PC-3 (cell line): ENCODE measurements around the gene ACSS2. TPM values are rescaled to one million over a fixed set of nuclear protein-coding genes. Genes with fewer than 3 reads are reported as not detected.
"Not testable (repeated sequence)": the region's sequence is repeated elsewhere in the genome, so short reads cannot be mapped to it uniquely, and the experiment has no call there.

Experiments
- ATAC-seq: fragments of 200-7000 bp; cut with Tn5 transposase; 2 replicates; pipeline ENCODE4 v1.9.1; 2020; ENCODE audit warnings: mild to moderate bottlenecking, moderate library complexity
- BruUV-seq: library from RNA; stranded (reverse); fragments of 400-500 nt; replicated peaks from 2 replicates; lab custom pipeline; 2021; lab: Mats Ljungman, UMichigan
- CTCF ChIA-PET: fragments of 300-600 bp; sonication (Branson Sonifier 250); formaldehyde crosslinking; loops from one replicate; lab custom pipeline; 2022; ENCODE audit warnings: antibody characterized with exemption; lab: Charles Lee
- POLR2A ChIA-PET: fragments of 300-600 bp; sonication (Branson Sonifier 250); formaldehyde crosslinking; loops from one replicate; lab custom pipeline; 2022; ENCODE audit warnings: antibody characterized with exemption; ENCODE audit not compliant: unreplicated experiment; lab: Charles Lee
- DNase-seq: peaks from one replicate; pipeline ENCODE4 v3.0.0-alpha.2; 2015
- H2AFZ ChIP-seq: fragments of 300-600 bp; sonication (generic); 2 replicates; pipeline ENCODE4 v1.6.0; 2016; ENCODE audit warnings: antibody characterized with exemption, low read length
- H3F3A ChIP-seq: fragments of 300-600 bp; sonication (generic); one replicate; pipeline ENCODE4 v1.6.0; 2017; ENCODE audit warnings: antibody characterized with exemption, low read length, control low read depth, mild to moderate bottlenecking; ENCODE audit not compliant: unreplicated experiment
- H3K27ac ChIP-seq: fragments of 300-600 bp; sonication (generic); 2 replicates; pipeline ENCODE4 v1.5.1; 2016; ENCODE audit warnings: mild to moderate bottlenecking, low read length
- H3K27me3 ChIP-seq: fragments of 300-600 bp; sonication (generic); 2 replicates; pipeline ENCODE4 v1.6.1; 2016; ENCODE audit warnings: low read length, mixed read lengths
- H3K36me3 ChIP-seq: fragments of 300-600 bp; sonication (generic); 2 replicates; pipeline ENCODE4 v1.6.1; 2016; ENCODE audit warnings: low read depth, mixed run types, low read length, mixed read lengths
- H3K4me1 ChIP-seq: fragments of 300-600 bp; sonication (generic); 2 replicates; pipeline ENCODE4 v1.5.1; 2016; ENCODE audit warnings: low read length; ENCODE audit not compliant: insufficient read depth
- H3K4me2 ChIP-seq: fragments of 300-600 bp; sonication (generic); 2 replicates; pipeline ENCODE4 v1.6.0; 2016; ENCODE audit warnings: low read length
- H3K4me3 ChIP-seq: fragments of 300-600 bp; sonication (generic); 2 replicates; pipeline ENCODE4 v1.5.1; 2016; ENCODE audit warnings: mild to moderate bottlenecking, low read length, mixed read lengths
- H3K79me2 ChIP-seq: fragments of 300-600 bp; sonication (generic); 2 replicates; pipeline ENCODE4 v1.6.1; 2017; ENCODE audit warnings: low read length, mixed read lengths
- H3K9ac ChIP-seq: fragments of 300-600 bp; sonication (generic); 2 replicates; pipeline ENCODE4 v1.6.0; 2016; ENCODE audit warnings: mild to moderate bottlenecking, low read length
- H3K9me2 ChIP-seq: fragments of 300-600 bp; sonication (generic); replicated peaks from 2 replicates; pipeline ENCODE4 v1.6.1; 2016; ENCODE audit warnings: mixed run types, low read length, mixed read lengths
- H3K9me3 ChIP-seq: fragments of 300-600 bp; sonication (generic); 2 replicates; pipeline ENCODE4 v1.6.1; 2016; ENCODE audit warnings: low read length, mixed read lengths
- H4K20me1 ChIP-seq: fragments of 300-600 bp; sonication (generic); 2 replicates; pipeline ENCODE4 v1.6.1; 2016; ENCODE audit warnings: low read length, mixed read lengths
- EZH2 ChIP-seq: fragments of 300-600 bp; sonication (generic); IDR thresholded peaks from one replicate; pipeline ENCODE4 v1.6.1; 2017; ENCODE audit warnings: antibody characterized with exemption, mild to moderate bottlenecking, low read length; ENCODE audit not compliant: unreplicated experiment
- EZH2phosphoT487 ChIP-seq: fragments of 300-600 bp; sonication (generic); IDR thresholded peaks from 2 replicates; pipeline ENCODE4 v1.6.1; 2018; ENCODE audit warnings: mild to moderate bottlenecking, antibody characterized with exemption, low read length, borderline replicate concordance
- intact Hi-C: fragments of 100-400 bp; cut with micrococcal nuclease; formaldehyde crosslinking; loops from 2 replicates; pipeline ENCODE4 v1.9.0; 2023
- total RNA-seq: library from RNA; depleted of rRNA; stranded (reverse); fragments of >200 nt; gene quantifications from 2 replicates; pipeline ENCODE4 v1.2.3, GENCODE V29; 2014
- TF ChIP-seq, protein P1 (sequence below): fragments of 300-600 bp; sonication (generic); conservative IDR thresholded peaks from 2 replicates; pipeline ENCODE4 v1.5.1; 2017; ENCODE audit warnings: antibody characterized with exemption, low read depth, mild to moderate bottlenecking, low read length

The ACSS2 gene
- total RNA-seq, 1 experiment from 2014 or later: 78.9 TPM

GRCh38 chr20:34898731-34899130 lies 22.3 kb downstream of the ACSS2 start:
- H2AFZ ChIP-seq, ATAC-seq, H3K9me3 ChIP-seq, H3K4me3 ChIP-seq, H4K20me1 ChIP-seq, H3K27ac ChIP-seq, intact Hi-C loops, H3K9ac ChIP-seq, H3K4me1 ChIP-seq, H3K9me2 ChIP-seq, H3K4me2 ChIP-seq, H3K27me3 ChIP-seq, CTCF ChIA-PET, H3K36me3 ChIP-seq, POLR2A ChIA-PET, H3F3A ChIP-seq, BruUV-seq, DNase-seq, H3K79me2 ChIP-seq: not testable (repeated sequence)

- Histone ChIP-seq H4K20me1 (no peaks in the 10 kb centered on the region), H3K9me3 (no peaks in the 10 kb centered on the region), H3K27me3 (no peaks in the 10 kb centered on the region), H3K79me2 (no peaks in the 10 kb centered on the region; the same call in 1 of the 2 replicates), H3K4me2 (no peak overlapping the region), H2AFZ (no peak overlapping the region), H3K36me3 (peaks cover 6% of the 10 kb centered on the region; the same call in 1 of the 2 replicates), H3K9me2 (no peaks in the 10 kb centered on the region), H3K4me3 (no peak overlapping the region), H3K9ac (no peak overlapping the region), H3F3A (peaks cover 6% of the 10 kb centered on the region), H3K4me1 (peaks cover 25% of the 10 kb centered on the region), H3K27ac (no peak overlapping the region)
- no peak for ATAC-seq
- ChIA-PET POLR2A (no interaction called here), CTCF (no interaction called here)
- no peak for DNase-seq
- no TSS peak for BruUV-seq
- intact Hi-C loops: no loop called here
- TF ChIP-seq EZH2phosphoT487 (no peak), EZH2 (no peak)
- TF ChIP-seq, protein P1, sequence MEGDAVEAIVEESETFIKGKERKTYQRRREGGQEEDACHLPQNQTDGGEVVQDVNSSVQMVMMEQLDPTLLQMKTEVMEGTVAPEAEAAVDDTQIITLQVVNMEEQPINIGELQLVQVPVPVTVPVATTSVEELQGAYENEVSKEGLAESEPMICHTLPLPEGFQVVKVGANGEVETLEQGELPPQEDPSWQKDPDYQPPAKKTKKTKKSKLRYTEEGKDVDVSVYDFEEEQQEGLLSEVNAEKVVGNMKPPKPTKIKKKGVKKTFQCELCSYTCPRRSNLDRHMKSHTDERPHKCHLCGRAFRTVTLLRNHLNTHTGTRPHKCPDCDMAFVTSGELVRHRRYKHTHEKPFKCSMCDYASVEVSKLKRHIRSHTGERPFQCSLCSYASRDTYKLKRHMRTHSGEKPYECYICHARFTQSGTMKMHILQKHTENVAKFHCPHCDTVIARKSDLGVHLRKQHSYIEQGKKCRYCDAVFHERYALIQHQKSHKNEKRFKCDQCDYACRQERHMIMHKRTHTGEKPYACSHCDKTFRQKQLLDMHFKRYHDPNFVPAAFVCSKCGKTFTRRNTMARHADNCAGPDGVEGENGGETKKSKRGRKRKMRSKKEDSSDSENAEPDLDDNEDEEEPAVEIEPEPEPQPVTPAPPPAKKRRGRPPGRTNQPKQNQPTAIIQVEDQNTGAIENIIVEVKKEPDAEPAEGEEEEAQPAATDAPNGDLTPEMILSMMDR: no peak
Measured at GRCh38 chr20:34904202-34904621, 27.8 kb downstream of the ACSS2 start.

- CTCF ChIA-PET: interaction anchor here (0.6 to 0.9 kb wide), 2 partner anchors 48 to 61 kb away, joined by 4 to 6 read pairs; partner anchors contain the start of genes GSS and MYH7B
- POLR2A ChIA-PET: interaction anchor here (0.6 kb wide), 2 partner anchors 369 to 712 kb away, joined by 3 to 4 read pairs; no protein-coding TSS in a partner anchor
Measured at GRCh38 chr20:34907616-34908469, 31.4 kb downstream of the ACSS2 start.

More at GRCh38 chr20:34907616-34908469, 31.4 kb downstream of the ACSS2 start:
- Histone ChIP-seq H3K36me3 (0 out of 2 replicates have a peak, but pooled peaks cover 4% of the 10 kb centered on the region), H3K27me3 (no peaks in the 10 kb centered on the region), H3K9me3 (no peaks in the 10 kb centered on the region), H3K9ac (peak overlapping the region; percentile 63), H3F3A (peaks cover 6% of the 10 kb centered on the region), H3K4me2 (peak overlapping the region; percentile 60), H3K4me3 (no peak overlapping the region), H3K27ac (peak overlapping the region; percentile 94), H2AFZ (no peak overlapping the region), H3K9me2 (no peaks in the 10 kb centered on the region), H3K79me2 (no peaks in the 10 kb centered on the region; the same call in 1 of the 2 replicates), H4K20me1 (no peaks in the 10 kb centered on the region), H3K4me1 (peaks cover 23% of the 10 kb centered on the region)
- no TSS peak for BruUV-seq
- TF ChIP-seq EZH2phosphoT487 (no peak), EZH2 (no peak)
- TF ChIP-seq, protein P1: no peak
- DNase-seq: peak; percentile 100
- peak; percentile 99 for ATAC-seq
- intact Hi-C loops: loop anchor here (1.0 to 2.0 kb wide), 3 partner anchors 14 to 47 kb away; partner anchors contain the start of genes ACSS2, GSS and MYH7B
